ENCODE measurements around the gene TTC39B.
"Not testable (repeated sequence)": the region's sequence is repeated elsewhere in the genome, so short reads cannot be mapped to it uniquely, and the experiment has no call there.

Gene TTC39B

GRCh38 chr9:15329539-15330109 is 22.6 kb upstream of the TTC39B start:
- no peak overlapping the region for H3K27ac ChIP-seq (ENCODE audit: low read depth in 2 of 2, low read length in 2 of 2)
- no peak overlapping the region for H3K4me3 ChIP-seq (ENCODE audit: low read length in 2 of 2)
- H3K27me3 ChIP-seq (ENCODE audit: control insufficient read depth in 2 of 2, insufficient read depth in 2 of 2, low read length in 2 of 2), result no peaks in the 10 kb centered on the region
- no peak overlapping the region for H3K9ac ChIP-seq (ENCODE audit: low read depth in 1 of 2, low read length in 2 of 2)
- H3K9me3 ChIP-seq (ENCODE audit: control insufficient read depth in 2 of 2, low read length in 2 of 2), result no peaks in the 10 kb centered on the region
- H3K4me1 ChIP-seq (ENCODE audit: control insufficient read depth in 2 of 2, insufficient read depth in 2 of 2, low read length in 2 of 2), result peaks cover 10 to 14% of the 10 kb centered on the region in 2 donors
- H3K36me3 ChIP-seq (ENCODE audit: control insufficient read depth in 2 of 2, insufficient read depth in 2 of 2, low read length in 2 of 2), result no peaks in the 10 kb centered on the region

GRCh38 chr9:15328946-15329345 is 21.9 kb upstream of the TTC39B start:
- Histone ChIP-seq H3K36me3 (ENCODE audit: control insufficient read depth in 2 of 2, insufficient read depth in 2 of 2, low read length in 2 of 2) (no peaks in the 10 kb centered on the region), H3K9ac (ENCODE audit: low read depth in 1 of 2, low read length in 2 of 2) (no peak overlapping the region), H3K27me3 (ENCODE audit: control insufficient read depth in 2 of 2, insufficient read depth in 2 of 2, low read length in 2 of 2) (no peaks in the 10 kb centered on the region), H3K4me1 (ENCODE audit: control insufficient read depth in 2 of 2, insufficient read depth in 2 of 2, low read length in 2 of 2) (peaks cover 10 to 13% of the 10 kb centered on the region in 2 donors), H3K27ac (ENCODE audit: low read depth in 2 of 2, low read length in 2 of 2) (no peak overlapping the region), H3K4me3 (ENCODE audit: low read length in 2 of 2) (no peak overlapping the region), H3K9me3 (ENCODE audit: control insufficient read depth in 2 of 2, low read length in 2 of 2) (no peaks in the 10 kb centered on the region)

DNA sequence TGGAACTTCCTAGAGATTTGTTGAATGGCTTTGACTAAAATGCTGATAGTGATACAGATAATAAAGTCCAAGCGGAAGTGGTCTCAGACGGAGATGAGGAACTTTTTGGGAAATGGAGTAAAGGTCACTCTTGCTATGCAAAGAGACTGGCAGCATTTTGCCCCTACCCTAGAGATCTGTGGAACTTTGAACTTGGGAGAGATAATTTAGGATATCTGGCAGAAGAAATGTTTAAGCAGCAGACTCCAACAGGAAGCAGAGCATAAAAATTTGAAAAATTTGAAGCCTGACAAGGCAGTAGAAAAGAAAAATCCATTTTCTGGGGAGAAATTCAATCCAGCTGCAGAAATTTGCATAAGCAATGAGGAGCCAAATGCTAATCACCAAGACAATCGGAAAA is 15.7 kb upstream of the TTC39B start:
- not testable (repeated sequence) for H3K36me3 ChIP-seq (ENCODE audit: control insufficient read depth in 2 of 2, insufficient read depth in 2 of 2, low read length in 2 of 2); H3K9ac ChIP-seq (ENCODE audit: low read depth in 1 of 2, low read length in 2 of 2); H3K27ac ChIP-seq (ENCODE audit: low read depth in 2 of 2, low read length in 2 of 2); H3K27me3 ChIP-seq (ENCODE audit: control insufficient read depth in 2 of 2, insufficient read depth in 2 of 2, low read length in 2 of 2); H3K9me3 ChIP-seq (ENCODE audit: control insufficient read depth in 2 of 2, low read length in 2 of 2); H3K4me1 ChIP-seq (ENCODE audit: control insufficient read depth in 2 of 2, insufficient read depth in 2 of 2, low read length in 2 of 2); H3K4me3 ChIP-seq (ENCODE audit: low read length in 2 of 2)

- H3K27ac ChIP-seq (ENCODE audit: low read depth in 2 of 2, low read length in 2 of 2); H3K4me1 ChIP-seq (ENCODE audit: control insufficient read depth in 2 of 2, insufficient read depth in 2 of 2, low read length in 2 of 2); H3K9me3 ChIP-seq (ENCODE audit: control insufficient read depth in 2 of 2, low read length in 2 of 2); H3K9ac ChIP-seq (ENCODE audit: low read depth in 1 of 2, low read length in 2 of 2); H3K27me3 ChIP-seq (ENCODE audit: control insufficient read depth in 2 of 2, insufficient read depth in 2 of 2, low read length in 2 of 2); H3K36me3 ChIP-seq (ENCODE audit: control insufficient read depth in 2 of 2, insufficient read depth in 2 of 2, low read length in 2 of 2); H3K4me3 ChIP-seq (ENCODE audit: low read length in 2 of 2): not testable (repeated sequence)
Observed at GRCh38 chr9:15319661-15320060, 12.6 kb upstream of the TTC39B start.

GRCh38 chr9:15317836-15318235 is 10.8 kb upstream of the TTC39B start:
- Histone ChIP-seq H3K27me3 (ENCODE audit: control insufficient read depth in 2 of 2, insufficient read depth in 2 of 2, low read length in 2 of 2) (no peaks in the 10 kb centered on the region), H3K4me1 (ENCODE audit: control insufficient read depth in 2 of 2, insufficient read depth in 2 of 2, low read length in 2 of 2) (no peaks in the 10 kb centered on the region), H3K36me3 (ENCODE audit: control insufficient read depth in 2 of 2, insufficient read depth in 2 of 2, low read length in 2 of 2) (no peaks in the 10 kb centered on the region)

DNA sequence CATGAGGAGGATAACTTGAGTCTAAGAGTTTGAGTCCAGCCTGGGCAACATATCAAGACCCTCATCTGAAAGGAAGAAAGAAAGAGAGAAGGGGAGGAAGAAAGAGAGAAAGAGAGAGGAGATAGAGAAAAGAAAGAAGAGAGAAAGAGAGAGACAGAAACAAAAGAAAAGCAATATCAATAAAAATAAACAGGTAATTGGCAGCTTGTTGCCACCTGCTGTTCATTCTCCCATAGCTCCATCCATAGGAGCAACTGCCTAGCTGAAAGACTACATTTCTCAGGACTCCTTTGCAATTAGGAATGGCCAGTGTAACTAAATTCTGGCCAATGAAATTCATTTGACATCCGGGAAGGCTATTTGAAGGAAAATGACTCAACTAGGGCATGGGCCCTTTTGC is 4.6 kb upstream of the TTC39B start:
- Histone ChIP-seq H3K9ac (ENCODE audit: low read depth in 1 of 2, low read length in 2 of 2) (no peak overlapping the region), H3K27me3 (ENCODE audit: control insufficient read depth in 2 of 2, insufficient read depth in 2 of 2, low read length in 2 of 2) (no peaks in the 10 kb centered on the region), H3K36me3 (ENCODE audit: control insufficient read depth in 2 of 2, insufficient read depth in 2 of 2, low read length in 2 of 2) (no peaks in the 10 kb centered on the region), H3K27ac (ENCODE audit: low read depth in 2 of 2, low read length in 2 of 2) (no peak overlapping the region), H3K4me1 (ENCODE audit: control insufficient read depth in 2 of 2, insufficient read depth in 2 of 2, low read length in 2 of 2) (peaks cover 3 to 4% of the 10 kb centered on the region in 2 donors), H3K9me3 (ENCODE audit: control insufficient read depth in 2 of 2, low read length in 2 of 2) (no peaks in the 10 kb centered on the region), H3K4me3 (ENCODE audit: low read length in 2 of 2) (no peak overlapping the region)

More at GRCh38 chr9:15317836-15318235, 10.8 kb upstream of the TTC39B start:
- H3K4me3 ChIP-seq (ENCODE audit: low read length in 2 of 2), result no peak overlapping the region
- H3K9me3 ChIP-seq (ENCODE audit: control insufficient read depth in 2 of 2, low read length in 2 of 2), result no peaks in the 10 kb centered on the region
- H3K27ac ChIP-seq (ENCODE audit: low read depth in 2 of 2, low read length in 2 of 2), result no peak overlapping the region
- H3K9ac ChIP-seq (ENCODE audit: low read depth in 1 of 2, low read length in 2 of 2), result no peak overlapping the region

GRCh38 chr9:15310107-15310850 is 3.3 kb upstream of the TTC39B start:
- Histone ChIP-seq H3K4me1 (ENCODE audit: control insufficient read depth in 2 of 2, insufficient read depth in 2 of 2, low read length in 2 of 2) (peaks cover 11% of the 10 kb centered on the region in 2 donors), H3K27ac (ENCODE audit: low read depth in 2 of 2, low read length in 2 of 2) (no peak overlapping the region), H3K9me3 (ENCODE audit: control insufficient read depth in 2 of 2, low read length in 2 of 2) (no peaks in the 10 kb centered on the region), H3K36me3 (ENCODE audit: control insufficient read depth in 2 of 2, insufficient read depth in 2 of 2, low read length in 2 of 2) (no peaks in the 10 kb centered on the region), H3K27me3 (ENCODE audit: control insufficient read depth in 2 of 2, insufficient read depth in 2 of 2, low read length in 2 of 2) (no peaks in the 10 kb centered on the region), H3K4me3 (ENCODE audit: low read length in 2 of 2) (no peak overlapping the region), H3K9ac (ENCODE audit: low read depth in 1 of 2, low read length in 2 of 2) (no peak overlapping the region)

DNA sequence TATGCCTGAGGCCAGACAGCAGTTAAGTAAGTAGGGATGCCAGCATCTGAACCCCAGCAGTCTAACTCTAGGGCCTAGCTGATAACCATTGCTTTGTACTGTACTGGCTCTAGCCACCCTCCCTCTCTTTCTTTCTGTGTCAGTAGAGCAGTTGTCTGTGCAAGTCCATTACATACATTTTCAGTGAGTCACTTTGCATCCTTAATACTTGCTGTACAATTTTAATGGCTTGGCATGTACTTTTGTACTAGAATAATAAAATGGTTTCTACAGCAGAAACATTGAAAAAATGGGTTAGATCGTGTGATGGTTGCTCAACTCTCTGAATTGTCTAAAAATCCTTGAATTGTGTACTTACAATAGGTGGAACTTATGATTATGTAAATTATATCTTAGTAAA is 1.5 kb upstream of the TTC39B start:
- no peaks in the 10 kb centered on the region for H3K9me3 ChIP-seq (ENCODE audit: control insufficient read depth in 2 of 2, low read length in 2 of 2)
- H3K4me1 ChIP-seq (ENCODE audit: control insufficient read depth in 2 of 2, insufficient read depth in 2 of 2, low read length in 2 of 2), result peaks cover 11 to 15% of the 10 kb centered on the region in 2 donors

DNA sequence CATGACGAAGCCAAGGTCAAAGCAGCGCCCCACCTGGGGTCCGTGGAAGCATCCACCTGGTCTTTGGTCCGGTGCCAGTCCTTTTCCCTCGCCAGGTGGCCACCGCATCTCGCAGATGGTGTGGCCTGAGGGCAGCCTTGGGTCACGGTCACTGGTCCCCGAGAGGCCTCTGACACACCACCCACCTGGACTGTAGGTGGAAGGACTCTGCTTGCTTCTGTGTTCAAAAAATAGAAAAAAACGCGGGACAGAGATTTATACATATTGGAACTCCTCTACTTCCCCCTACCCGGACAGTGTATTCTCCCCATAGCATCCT is 466 bp upstream of the TTC39B start:
- H3K36me3 ChIP-seq (ENCODE audit: control insufficient read depth in 2 of 2, insufficient read depth in 2 of 2, low read length in 2 of 2), result no peaks in the 10 kb centered on the region
- peak overlapping the region; percentile 60 to 89 for H3K9ac ChIP-seq (ENCODE audit: low read depth in 1 of 2, low read length in 2 of 2)
- no peaks in the 10 kb centered on the region for H3K27me3 ChIP-seq (ENCODE audit: control insufficient read depth in 2 of 2, insufficient read depth in 2 of 2, low read length in 2 of 2)
- peaks cover 11 to 15% of the 10 kb centered on the region in 2 donors for H3K4me1 ChIP-seq (ENCODE audit: control insufficient read depth in 2 of 2, insufficient read depth in 2 of 2, low read length in 2 of 2)
- peak overlapping the region; percentile 88 to 97 for H3K4me3 ChIP-seq (ENCODE audit: low read length in 2 of 2)
- H3K27ac ChIP-seq (ENCODE audit: low read depth in 2 of 2, low read length in 2 of 2), result peak overlapping the region; percentile 76 to 95
- H3K9me3 ChIP-seq (ENCODE audit: control insufficient read depth in 2 of 2, low read length in 2 of 2), result no peaks in the 10 kb centered on the region

More for the DNA sequence above, 1.5 kb upstream of the TTC39B start:
- Histone ChIP-seq H3K4me3 (ENCODE audit: low read length in 2 of 2) (no peak overlapping the region), H3K36me3 (ENCODE audit: control insufficient read depth in 2 of 2, insufficient read depth in 2 of 2, low read length in 2 of 2) (no peaks in the 10 kb centered on the region), H3K27ac (ENCODE audit: low read depth in 2 of 2, low read length in 2 of 2) (no peak overlapping the region), H3K9ac (ENCODE audit: low read depth in 1 of 2, low read length in 2 of 2) (no peak overlapping the region), H3K27me3 (ENCODE audit: control insufficient read depth in 2 of 2, insufficient read depth in 2 of 2, low read length in 2 of 2) (no peaks in the 10 kb centered on the region)

- Histone ChIP-seq H3K36me3 (ENCODE audit: control insufficient read depth in 2 of 2, insufficient read depth in 2 of 2, low read length in 2 of 2) (no peaks in the 10 kb centered on the region), H3K4me1 (ENCODE audit: control insufficient read depth in 2 of 2, insufficient read depth in 2 of 2, low read length in 2 of 2) (peaks cover 11 to 15% of the 10 kb centered on the region in 2 donors), H3K9me3 (ENCODE audit: control insufficient read depth in 2 of 2, low read length in 2 of 2) (no peaks in the 10 kb centered on the region), H3K4me3 (ENCODE audit: low read length in 2 of 2) (peak overlapping the region; percentile 88 to 97), H3K27me3 (ENCODE audit: control insufficient read depth in 2 of 2, insufficient read depth in 2 of 2, low read length in 2 of 2) (no peaks in the 10 kb centered on the region), H3K27ac (ENCODE audit: low read depth in 2 of 2, low read length in 2 of 2) (peak overlapping the region; percentile 91 to 95), H3K9ac (ENCODE audit: low read depth in 1 of 2, low read length in 2 of 2) (peak overlapping the region; percentile 89 to 94)
Observed at GRCh38 chr9:15306068-15306756, 804 bp downstream of the TTC39B start.
